ENCODE measurements around the gene ADH1B.

- TF ChIP-seq POLR2A (IDR thresholded peaks at IDR 0.05), result no peak
- no peak for TF ChIP-seq CTCF (IDR thresholded peaks at IDR 0.05)
- no peak for TF ChIP-seq EP300 (IDR thresholded peaks at IDR 0.05)
Measured at GRCh38 chr4:99349338-99349737, 28.1 kb upstream of the ADH1B start.
